ENCODE results near the gene S100A16. TPM values are rescaled to one million over a fixed set of nuclear protein-coding genes. Genes with fewer than 3 reads are reported as not detected.

S100A16 gene
- total RNA-seq, 4 donors from 2014 or later, result 107 to 277 (median 193) TPM

- DNase-seq, result peak in 2 of 3 donors; percentile 53 to 67
Observed at GRCh38 chr1:153570874-153571273, 42.1 kb downstream of the S100A16 start.

GRCh38 chr1:153569465-153569864, 43.5 kb downstream of the S100A16 start:
- no peaks in the 10 kb centered on the region for H3K9me3 ChIP-seq
- H3K36me3 ChIP-seq, result no peaks in the 10 kb centered on the region
- H3K4me3 ChIP-seq, result no peak overlapping the region
- no peaks in the 10 kb centered on the region for H3K27me3 ChIP-seq
- peaks cover 12 to 47% (median 19%) of the 10 kb centered on the region in 4 donors for H3K4me1 ChIP-seq
- no peak overlapping the region for H3K27ac ChIP-seq
- TF ChIP-seq POLR2A (IDR thresholded peaks at IDR 0.05) (no peak), CTCF (IDR thresholded peaks at IDR 0.05) (no peak)
- no peak for DNase-seq

More at GRCh38 chr1:153570874-153571273, 42.1 kb downstream of the S100A16 start:
- H3K9me3 ChIP-seq, result no peaks in the 10 kb centered on the region
- H3K4me3 ChIP-seq, result no peak overlapping the region
- peaks cover 8 to 40% (median 13%) of the 10 kb centered on the region in 4 donors for H3K4me1 ChIP-seq
- peak overlapping the region in 1 of 4 donors; percentile 7 for H3K27ac ChIP-seq
- H3K36me3 ChIP-seq, result no peaks in the 10 kb centered on the region
- TF ChIP-seq POLR2A (IDR thresholded peaks at IDR 0.05) (no peak), CTCF (IDR thresholded peaks at IDR 0.05) (no peak)
- no peaks in the 10 kb centered on the region for H3K27me3 ChIP-seq

- no peaks in the 10 kb centered on the region for H3K36me3 ChIP-seq
- DNase-seq, result peak; percentile 78 to 94 (median 94)
- TF ChIP-seq CTCF (IDR thresholded peaks at IDR 0.05) (peak; percentile 97 to 99 (median 98)), POLR2A (IDR thresholded peaks at IDR 0.05) (no peak)
- H3K27ac ChIP-seq, result peak overlapping the region; percentile 69 to 95 (median 86)
- peaks cover 12 to 47% (median 19%) of the 10 kb centered on the region in 4 donors for H3K4me1 ChIP-seq
- no peaks in the 10 kb centered on the region for H3K9me3 ChIP-seq
- peak overlapping the region in 2 of 4 donors; percentile 24 to 28 for H3K4me3 ChIP-seq
- no peaks in the 10 kb centered on the region for H3K27me3 ChIP-seq
Observed at GRCh38 chr1:153568367-153569099, 44.4 kb downstream of the S100A16 start.

- Histone ChIP-seq H3K9me3 (no peaks in the 10 kb centered on the region), H3K27me3 (no peaks in the 10 kb centered on the region), H3K4me1 (peaks cover 12 to 44% (median 19%) of the 10 kb centered on the region in 4 donors), H3K4me3 (peak overlapping the region in 1 of 4 donors; percentile 24), H3K27ac (peak overlapping the region; percentile 69 to 95 (median 86)), H3K36me3 (no peaks in the 10 kb centered on the region)
- TF ChIP-seq POLR2A (IDR thresholded peaks at IDR 0.05), result no peak
- TF ChIP-seq CTCF (IDR thresholded peaks at IDR 0.05), result no peak
- no peak for DNase-seq
Observed at GRCh38 chr1:153567621-153568366, 45.1 kb downstream of the S100A16 start.

GRCh38 chr1:153566414-153567371, 46.2 kb downstream of the S100A16 start:
- no peaks in the 10 kb centered on the region for H3K9me3 ChIP-seq
- peak overlapping the region; percentile 69 to 99 (median 94) for H3K27ac ChIP-seq
- H3K4me3 ChIP-seq, result peak overlapping the region in 1 of 4 donors; percentile 25
- peak; percentile 64 to 97 (median 96) for DNase-seq
- peaks cover 12 to 34% (median 19%) of the 10 kb centered on the region in 4 donors for H3K4me1 ChIP-seq
- TF ChIP-seq POLR2A (IDR thresholded peaks at IDR 0.05) (peak; percentile 79 to 97), CTCF (IDR thresholded peaks at IDR 0.05) (peak in 1 of 6 experiments; percentile 16)
- H3K27me3 ChIP-seq, result no peaks in the 10 kb centered on the region
- no peaks in the 10 kb centered on the region for H3K36me3 ChIP-seq

Data from Peyer's patch (tissue), 4 donors.